Measurements from ENCODE around the gene OR10AG1.

Gene OR10AG1, protein sequence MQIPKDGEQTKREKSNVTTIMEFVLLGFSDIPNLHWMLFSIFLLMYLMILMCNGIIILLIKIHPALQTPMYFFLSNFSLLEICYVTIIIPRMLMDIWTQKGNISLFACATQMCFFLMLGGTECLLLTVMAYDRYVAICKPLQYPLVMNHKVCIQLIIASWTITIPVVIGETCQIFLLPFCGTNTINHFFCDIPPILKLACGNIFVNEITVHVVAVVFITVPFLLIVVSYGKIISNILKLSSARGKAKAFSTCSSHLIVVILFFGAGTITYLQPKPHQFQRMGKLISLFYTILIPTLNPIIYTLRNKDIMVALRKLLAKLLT

DNA sequence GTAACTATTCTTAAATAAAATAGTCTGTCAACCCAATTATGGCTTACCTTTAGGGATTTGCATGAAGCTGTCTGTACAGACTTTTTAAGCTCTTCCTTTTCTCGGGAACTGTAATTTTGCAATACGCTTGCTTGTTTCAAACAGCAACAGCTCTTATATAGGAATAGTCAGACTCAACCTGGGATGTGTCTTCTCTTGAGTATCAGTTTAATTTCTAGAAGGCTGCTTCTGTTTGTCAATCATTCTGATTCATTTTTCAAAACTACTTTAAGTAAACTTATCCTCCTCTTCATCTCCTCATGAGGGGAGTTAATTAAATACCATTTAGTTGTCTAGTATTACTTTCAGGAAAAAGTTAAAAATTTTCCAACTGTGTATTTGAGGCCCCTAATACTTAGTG lies at the start of gene OR10AG1:
OR10AG1 (minus strand) TSS at position 101 of the 400 bp plus-strand sequence; CDS start at position 63, 38 bp downstream.
- DNase-seq (ENCODE audit: low read depth in 3 of 3), result no peak

DNA sequence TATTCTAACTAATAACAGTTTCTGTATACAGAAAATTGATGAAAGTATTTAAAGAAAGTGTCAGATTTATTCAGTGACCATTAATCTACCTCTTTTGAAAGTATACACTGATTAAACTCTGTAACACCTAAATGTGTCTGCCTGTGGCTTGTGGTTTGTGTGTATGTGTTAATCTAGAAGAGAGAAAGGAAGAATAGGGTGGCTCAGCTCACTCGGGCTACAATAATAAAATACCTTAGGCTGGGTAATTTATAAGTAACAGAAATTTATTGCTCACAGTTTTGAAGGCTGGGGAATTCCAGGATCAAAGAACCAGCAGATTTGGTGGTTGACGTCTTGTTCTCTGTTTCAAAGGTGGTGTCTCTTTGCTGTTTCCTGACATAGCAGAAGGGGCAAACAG lies 44.1 kb upstream of the OR10AG1 start:
- DNase-seq (ENCODE audit: low read depth in 3 of 3), result no peak

DNA sequence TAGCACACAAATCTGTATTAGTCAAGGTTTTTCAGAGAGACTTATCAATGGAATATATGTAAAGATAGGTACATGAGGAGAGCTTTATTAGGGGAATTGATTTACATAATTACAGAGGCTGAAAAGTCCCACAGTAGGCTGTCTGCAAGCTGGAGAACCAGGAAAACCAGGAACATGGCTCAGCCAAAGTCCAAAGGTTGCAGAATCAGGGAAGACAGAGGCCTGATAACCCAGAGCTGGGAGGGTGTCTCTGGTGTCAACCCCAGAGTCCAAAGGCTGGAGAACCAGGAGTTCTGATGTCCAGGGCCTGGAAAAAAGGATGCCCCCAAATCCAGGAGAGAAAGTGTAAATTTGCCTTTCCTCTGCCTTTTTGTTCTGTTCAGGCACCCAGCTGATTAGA lies 41.0 kb upstream of the OR10AG1 start:
- DNase-seq (ENCODE audit: low read depth in 3 of 3), result no peak

DNA sequence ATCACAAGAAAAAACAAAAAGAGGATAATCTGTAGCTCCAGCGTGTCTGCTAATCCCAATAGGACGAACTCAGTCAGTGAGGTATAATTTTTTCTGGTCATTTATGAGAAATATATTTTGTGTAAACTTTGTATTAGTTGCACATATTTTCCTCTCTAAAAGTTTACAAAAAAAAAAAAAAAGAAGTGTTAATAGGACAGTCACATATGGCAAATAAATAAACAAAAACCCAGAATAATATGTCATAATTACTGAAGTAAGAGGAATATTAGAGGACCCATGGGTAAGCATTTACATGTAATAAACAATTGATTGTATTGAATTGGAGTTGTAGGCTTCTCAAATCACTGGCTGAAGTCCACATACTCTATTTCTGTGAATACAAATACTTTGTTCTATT lies 24.8 kb upstream of the OR10AG1 start, which contains the start of gene OR5F1:
OR5F1 (minus strand) TSS at position 101 of the 400 bp plus-strand sequence; CDS start at position 101, 0 bp downstream.
- no peak for DNase-seq (ENCODE audit: low read depth in 3 of 3)

DNA sequence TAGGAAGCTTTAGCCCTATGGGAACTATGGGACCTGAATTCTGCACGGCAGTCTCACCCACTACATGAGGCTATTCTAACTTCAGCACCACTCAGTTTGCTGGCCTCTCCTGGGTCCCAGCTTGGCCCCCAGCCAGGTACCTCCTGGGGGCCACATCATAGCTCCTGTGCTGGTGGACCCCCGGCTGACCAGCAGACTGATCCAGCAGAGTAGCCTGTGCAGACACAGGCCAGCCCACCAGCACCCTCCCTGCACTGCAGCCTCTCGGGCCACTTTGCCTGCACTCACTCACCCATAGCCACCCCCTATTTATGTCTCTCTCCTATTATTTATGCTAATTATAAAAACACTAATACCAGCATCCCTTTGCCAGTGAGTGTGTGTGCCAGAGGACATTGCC lies 1.2 kb upstream of the OR10AG1 start:
- DNase-seq (ENCODE audit: low read depth in 3 of 3), result no peak

DNA sequence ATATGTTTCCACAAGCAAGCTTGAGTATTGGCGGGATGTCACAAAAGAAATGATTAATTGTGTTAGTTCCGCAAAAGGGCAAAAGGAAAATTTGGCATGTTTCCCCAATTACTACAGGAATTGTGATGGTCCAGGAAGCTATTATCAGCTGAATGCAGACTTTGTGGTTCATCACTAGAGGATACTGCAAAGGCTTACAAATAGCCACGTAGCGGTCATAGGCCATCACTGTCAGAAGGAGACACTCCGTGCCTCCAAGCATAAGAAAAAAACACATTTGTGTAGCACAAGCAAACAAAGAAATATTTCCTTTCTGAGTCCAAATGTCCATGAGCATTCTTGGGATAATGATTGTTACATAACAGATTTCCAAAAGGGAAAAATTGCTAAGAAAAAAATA lies 1.8 kb downstream of the OR10AG1 start:
- no peak for DNase-seq (ENCODE audit: low read depth in 3 of 3)

DNA sequence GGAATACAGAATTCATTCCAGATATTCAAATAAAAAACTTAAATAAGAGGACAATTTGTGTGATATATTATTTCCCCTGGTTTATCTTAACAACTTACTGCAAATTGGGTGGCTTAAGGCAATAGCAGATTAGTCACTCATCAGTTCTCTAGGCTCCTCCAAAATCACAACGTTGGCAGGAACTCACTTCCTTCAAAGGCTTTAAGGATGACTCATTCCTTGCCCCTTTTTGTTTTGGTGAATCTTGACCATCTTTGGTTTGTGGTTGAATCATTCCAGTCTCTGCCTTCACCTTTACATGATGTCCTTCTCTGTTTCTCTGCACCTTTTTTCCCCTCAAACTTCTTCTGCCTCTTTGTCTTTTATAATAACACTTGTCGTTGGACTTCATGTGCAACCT lies 3.4 kb downstream of the OR10AG1 start:
- DNase-seq (ENCODE audit: low read depth in 3 of 3), result no peak

DNA sequence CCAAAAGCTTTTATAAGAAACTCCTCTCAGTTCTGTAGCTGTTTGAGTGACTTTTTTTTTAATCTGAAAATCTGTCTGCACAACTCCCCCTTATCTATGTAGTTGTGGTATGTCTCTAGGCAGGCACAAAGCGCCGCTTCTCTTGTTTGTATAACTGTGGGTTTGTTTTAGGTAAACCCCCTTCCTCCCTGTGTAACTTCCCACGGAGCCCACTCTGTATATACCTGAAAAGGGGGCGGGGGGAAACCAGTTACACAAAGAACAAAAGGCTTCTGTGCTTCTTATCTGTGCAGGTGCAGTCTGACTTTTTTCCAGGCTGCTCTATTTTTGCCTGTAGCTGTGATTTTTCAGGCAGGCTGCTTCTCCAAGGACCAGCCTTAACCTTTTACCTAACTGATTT lies 13.2 kb downstream of the OR10AG1 start:
- DNase-seq (ENCODE audit: low read depth in 3 of 3), result no peak

DNA sequence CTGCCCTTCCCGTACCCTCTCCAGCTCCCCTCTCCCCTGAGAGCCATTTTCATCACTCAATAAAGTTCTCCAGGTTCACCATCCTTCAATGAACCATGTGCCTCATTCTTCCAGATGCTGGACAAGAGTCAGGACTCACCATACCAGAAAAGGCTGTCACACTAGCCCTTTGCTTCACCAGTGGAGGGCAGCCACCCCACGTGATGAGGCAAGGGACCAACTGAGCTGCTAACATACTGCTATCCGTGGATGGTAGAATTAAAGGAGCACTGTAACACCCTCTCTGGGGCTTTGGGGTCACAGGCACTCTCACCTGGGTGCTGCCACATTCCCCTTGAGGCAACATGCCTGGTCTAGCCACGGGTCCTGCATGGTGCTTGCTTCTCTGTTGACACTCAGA lies 20.4 kb downstream of the OR10AG1 start:
- DNase-seq (ENCODE audit: low read depth in 3 of 3), result no peak

DNA sequence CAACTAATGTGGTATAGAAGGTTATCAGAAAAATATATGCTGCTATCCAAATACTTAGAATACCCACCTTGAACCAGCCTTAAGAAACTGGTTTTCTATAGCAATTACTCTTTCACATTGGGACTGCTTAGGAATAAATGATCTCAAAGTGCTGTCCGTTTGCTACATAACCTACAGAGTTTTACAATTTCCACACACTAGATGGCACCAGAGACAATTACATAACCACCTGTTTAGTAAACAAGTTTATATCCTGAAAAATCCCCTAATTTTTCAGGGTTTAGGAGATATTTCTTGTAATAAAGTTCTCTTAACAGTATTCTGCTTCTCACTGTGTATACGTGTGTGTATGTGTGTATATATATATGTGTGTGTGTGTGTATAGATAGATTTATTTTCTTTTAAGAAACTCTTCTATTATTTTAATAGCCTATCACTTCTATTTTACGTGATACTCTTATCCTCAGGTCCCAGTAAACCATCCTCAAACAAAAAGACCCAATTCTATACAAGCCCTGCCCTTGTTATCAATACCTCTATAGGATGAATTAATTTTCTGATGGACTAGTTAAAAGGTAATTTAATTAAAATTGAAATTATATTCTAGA lies 26.9 kb downstream of the OR10AG1 start:
- DNase-seq (ENCODE audit: low read depth in 3 of 3), result no peak

DNA sequence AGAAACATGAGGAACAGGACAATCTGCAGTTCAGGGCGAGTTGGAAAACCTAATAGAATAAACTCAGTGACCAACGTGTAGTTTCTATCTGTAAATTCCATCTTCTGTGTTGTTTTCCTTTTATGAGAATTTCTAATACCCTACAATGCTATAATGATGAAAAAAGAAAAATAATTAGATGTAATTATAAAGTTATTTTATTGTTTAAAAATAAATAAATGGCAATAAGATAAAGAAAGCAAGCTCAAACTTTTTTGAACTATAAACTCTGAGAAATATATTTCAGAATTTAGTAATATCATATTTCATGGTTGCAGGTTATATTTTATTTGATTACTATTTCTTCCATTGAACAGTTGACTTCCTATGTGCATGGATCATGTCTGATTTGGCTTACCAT lies 33.4 kb downstream of the OR10AG1 start, which contains the start of gene OR5I1:
OR5I1 (minus strand) TSS at position 101 of the 400 bp plus-strand sequence; CDS start at position 101, 0 bp downstream.
- no peak for DNase-seq (ENCODE audit: low read depth in 3 of 3)

DNA sequence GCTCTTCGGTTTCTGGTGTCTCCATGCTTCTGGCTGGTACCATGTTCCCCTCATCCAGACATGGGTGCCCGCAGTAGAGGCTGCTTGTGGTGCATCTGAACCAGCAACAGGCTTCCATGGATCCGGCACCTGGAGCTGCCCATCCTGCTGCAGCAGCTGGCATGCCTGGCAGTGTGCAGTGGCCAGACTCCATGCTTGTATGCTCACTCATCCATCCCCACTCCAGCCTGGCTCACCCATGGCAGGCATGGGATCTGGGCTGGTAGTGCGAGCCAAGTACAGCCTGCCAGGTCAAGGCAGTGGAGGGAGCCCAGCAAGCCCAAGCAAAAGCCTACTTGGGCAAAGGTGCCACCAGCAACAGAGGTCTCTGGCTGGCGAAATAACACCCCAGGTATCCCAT lies 49.2 kb downstream of the OR10AG1 start:
- no peak for DNase-seq (ENCODE audit: low read depth in 3 of 3)

Data from stimulated activated CD4-positive, alpha-beta T cell treated with anti-CD3 and anti-CD28 coated beads, TNF-alpha, amount 100 ng/mL, for 48 hours (primary cell).